Chondrocyte (in vitro differentiated cells): ENCODE measurements around the gene ZSWIM3. TPM values are rescaled to one million over a fixed set of nuclear protein-coding genes. Genes with fewer than 3 reads are reported as not detected.
A peak's percentile ranks its signal among the peaks of the same experiment; 100 is the strongest.

Source experiments
- DNase-seq: peaks from one replicate; pipeline ENCODE4 v3.0.0; 2021; ENCODE audit warnings: mixed read lengths, low spot score
- H3K27ac Mint-ChIP-seq: one replicate; pipeline ENCODE4 v1.8.0; 2021; ENCODE audit warnings: mild to moderate bottlenecking, moderate library complexity, mixed read lengths; ENCODE audit not compliant: unreplicated experiment
- H3K27me3 Mint-ChIP-seq: 2 replicates; pipeline ENCODE4 v1.8.0; 2021; ENCODE audit warnings: low read depth, mixed read lengths
- H3K36me3 Mint-ChIP-seq: 2 replicates; pipeline ENCODE4 v1.8.0; 2021; ENCODE audit warnings: low read depth, mixed read lengths
- H3K4me1 Mint-ChIP-seq: 2 replicates; pipeline ENCODE4 v1.8.0; 2021; ENCODE audit warnings: low read depth, mild to moderate bottlenecking, mixed read lengths
- H3K4me3 Mint-ChIP-seq: one replicate; pipeline ENCODE4 v1.8.0; 2021; ENCODE audit warnings: mild to moderate bottlenecking, moderate library complexity, mixed read lengths; ENCODE audit not compliant: unreplicated experiment
- H3K9me3 Mint-ChIP-seq: 2 replicates; pipeline ENCODE4 v1.8.0; 2021; ENCODE audit warnings: low read depth, mixed read lengths
- CTCF ChIP-seq: fragments of 200-600 bp; sonication (generic); IDR thresholded peaks from 2 replicates; pipeline ENCODE4 v1.5.0; 2021; ENCODE audit warnings: antibody characterized with exemption, mild to moderate bottlenecking, moderate library complexity
- total RNA-seq: library from RNA; stranded (reverse); gene quantifications from 3 replicates; pipeline ENCODE4 v1.2.1, GENCODE V29; 2021

The ZSWIM3 gene
- total RNA-seq, 1 donor from 2014 or later, result 3.9 TPM

DNA sequence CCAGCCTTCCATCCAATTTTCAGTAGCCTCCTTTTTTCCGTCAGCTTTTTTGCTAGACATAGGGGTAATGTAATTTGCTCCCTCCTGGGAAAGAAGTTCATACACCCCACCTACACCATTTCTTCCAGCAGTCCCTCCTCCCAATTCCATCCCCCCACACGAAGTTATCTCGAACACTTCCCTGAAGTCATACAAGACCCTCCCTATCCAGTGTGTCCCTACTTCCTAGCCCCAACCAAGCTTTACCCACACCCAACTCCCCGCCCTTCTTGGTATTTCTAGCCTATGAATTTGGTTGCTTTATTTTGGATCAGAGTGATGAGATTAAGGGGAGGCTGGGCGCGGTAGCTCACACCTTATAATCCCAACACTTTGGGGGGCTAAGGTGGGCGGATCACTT is 43.9 kb upstream of the ZSWIM3 start:
- DNase-seq, result no peak
- Mint-ChIP-seq H3K36me3 (peaks cover 16% of the 10 kb centered on the region), H3K27me3 (no peaks in the 10 kb centered on the region), H3K27ac (no peak overlapping the region), H3K4me3 (peak overlapping the region; percentile 70), H3K4me1 (peaks cover 38% of the 10 kb centered on the region), H3K9me3 (no peaks in the 10 kb centered on the region)
- no peak for TF ChIP-seq CTCF

DNA sequence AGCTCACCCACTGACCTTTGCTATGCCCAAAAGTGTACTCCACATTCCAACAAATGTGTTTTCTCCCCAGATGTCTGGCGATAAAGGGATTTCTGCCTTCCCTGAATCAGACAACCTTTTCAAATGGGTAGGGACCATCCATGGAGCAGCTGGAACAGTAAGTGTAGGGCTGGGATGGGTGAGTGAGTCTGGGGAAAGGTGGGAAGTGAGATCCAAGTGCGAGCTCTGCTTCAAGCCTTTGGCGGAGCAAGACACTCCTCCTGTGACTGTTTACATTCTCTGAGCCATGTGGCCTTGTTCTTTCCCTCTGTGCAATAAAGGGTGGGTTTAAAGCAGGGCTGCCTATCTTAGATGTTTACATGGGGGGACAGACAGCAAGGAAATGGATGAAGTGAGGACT is 43.1 kb upstream of the ZSWIM3 start:
- Mint-ChIP-seq H3K4me1 (peaks cover 42% of the 10 kb centered on the region), H3K27me3 (no peaks in the 10 kb centered on the region), H3K36me3 (peaks cover 14% of the 10 kb centered on the region), H3K27ac (no peak overlapping the region), H3K9me3 (no peaks in the 10 kb centered on the region), H3K4me3 (no peak overlapping the region)
- no peak for TF ChIP-seq CTCF
- DNase-seq, result no peak

- H3K4me3 Mint-ChIP-seq, result no peak overlapping the region
- no peak for TF ChIP-seq CTCF
- H3K9me3 Mint-ChIP-seq, result no peaks in the 10 kb centered on the region
- H3K4me1 Mint-ChIP-seq, result peaks cover 40% of the 10 kb centered on the region
- H3K27me3 Mint-ChIP-seq, result no peaks in the 10 kb centered on the region
- DNase-seq, result no peak
- peak overlapping the region; percentile 79 for H3K27ac Mint-ChIP-seq
- no peaks in the 10 kb centered on the region for H3K36me3 Mint-ChIP-seq
Measured at GRCh38 chr20:45816951-45817350, 40.5 kb upstream of the ZSWIM3 start.

- no peak for TF ChIP-seq CTCF
- Mint-ChIP-seq H3K9me3 (no peaks in the 10 kb centered on the region), H3K4me1 (peaks cover 37% of the 10 kb centered on the region), H3K36me3 (no peaks in the 10 kb centered on the region), H3K27ac (peak overlapping the region; percentile 79), H3K27me3 (no peaks in the 10 kb centered on the region), H3K4me3 (no peak overlapping the region)
- no peak for DNase-seq
Measured at GRCh38 chr20:45817376-45818194, 39.8 kb upstream of the ZSWIM3 start.

DNA sequence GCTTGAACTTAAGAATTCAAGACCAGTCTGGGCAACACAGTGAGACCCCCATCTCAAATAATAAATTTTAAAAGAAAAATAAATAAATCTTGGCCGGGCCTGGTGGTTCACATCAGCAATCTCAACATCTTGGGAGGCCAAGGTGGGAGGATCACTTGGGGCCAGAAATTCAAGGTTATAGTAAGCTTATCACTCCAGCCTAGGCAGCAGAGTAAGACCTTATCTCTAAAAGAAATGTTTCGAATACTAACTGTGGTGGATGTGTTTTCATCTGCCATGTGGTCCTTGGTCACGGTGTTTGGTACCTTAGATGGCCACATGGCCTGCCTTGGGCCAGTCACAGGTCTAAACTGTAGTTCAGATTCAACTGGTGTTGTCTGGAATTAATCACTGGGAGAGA is 39.2 kb upstream of the ZSWIM3 start:
- no peaks in the 10 kb centered on the region for H3K27me3 Mint-ChIP-seq
- peak overlapping the region; percentile 34 for H3K27ac Mint-ChIP-seq
- no peak overlapping the region for H3K4me3 Mint-ChIP-seq
- no peaks in the 10 kb centered on the region for H3K36me3 Mint-ChIP-seq
- H3K9me3 Mint-ChIP-seq, result no peaks in the 10 kb centered on the region
- no peak for DNase-seq
- peaks cover 31% of the 10 kb centered on the region for H3K4me1 Mint-ChIP-seq
- TF ChIP-seq CTCF, result no peak
